HCT116 (cell line): Measurements from ENCODE around the gene CTIF. TPM values are rescaled to one million over a fixed set of nuclear protein-coding genes. Genes with fewer than 3 reads are reported as not detected.

Experiments used
- ATAC-seq: fragments of 200-7000 bp; cut with Tn5 transposase; 2 replicates; pipeline ENCODE4 v1.9.1; 2020; ENCODE audit warnings: mild to moderate bottlenecking, moderate library complexity
- BruUV-seq: library from RNA; stranded (reverse); fragments of 400-500 nt; replicated peaks from 2 replicates; lab custom pipeline; 2021; lab: Mats Ljungman, UMichigan
- CTCF ChIA-PET: fragments of 300-600 bp; sonication (Branson Sonifier 250); formaldehyde crosslinking; loops from one replicate; lab custom pipeline; 2021; ENCODE audit warnings: antibody characterized with exemption; lab: Charles Lee
- POLR2A ChIA-PET: fragments of 300-600, 350-600 bp; sonication (Branson Sonifier 250); formaldehyde crosslinking; loops from one replicate; lab custom pipeline; 2021; ENCODE audit warnings: antibody characterized with exemption; lab: Charles Lee
- RAD21 ChIA-PET, 2 experiments: fragments of 300-600 bp; sonication (Branson Sonifier 250); formaldehyde crosslinking; loops; one replicate each; lab custom pipeline; 2023; ENCODE audit warnings: low total read pairs in 2 of 2; ENCODE audit not compliant: uncharacterized antibody in 2 of 2, unreplicated experiment in 2 of 2, low non-redundant PET in 1 of 2; lab: Charles Lee
- DNase-seq: peaks from one replicate; pipeline ENCODE4 v3.0.0-alpha.2; 2010; ENCODE audit warnings: low read depth, low spot score
- H2AFZ ChIP-seq: fragments of 200-600 bp; shearing (Covaris generic), sonication (generic); 2 replicates; pipeline ENCODE4 v1.6.1; 2017; ENCODE audit warnings: low read depth, mixed run types, mixed read lengths, antibody characterized with exemption, low read length; ENCODE audit not compliant: poor library complexity, severe bottlenecking
- H3K27ac ChIP-seq: 2 replicates; pipeline ENCODE4 v1.5.1; 2012; ENCODE audit warnings: low read depth, low read length
- H3K27me3 ChIP-seq: fragments of 200-600 bp; sonication (generic); 2 replicates; pipeline ENCODE4 v1.6.1; 2016; ENCODE audit warnings: mixed run types, low read length, mixed read lengths; ENCODE audit not compliant: insufficient read depth
- H3K36me3 ChIP-seq, 2 experiments: fragments of 200-500 bp in 1 of 2; fragments of 200-600 bp in 1 of 2; sonication (Bioruptor generic) in 1 of 2; sonication (generic) in 1 of 2; 2 replicates each; pipeline versions ENCODE4 v1.5.1 to v1.6.1; 2014 to 2016; ENCODE audit warnings: low read length in 2 of 2, inconsistent platforms in 1 of 2, mixed read lengths in 1 of 2, mixed run types in 1 of 2; ENCODE audit not compliant: insufficient read depth in 2 of 2, control insufficient read depth in 1 of 2
- H3K4me1 ChIP-seq, 2 experiments: fragments of 200-600 bp in 1 of 2; sonication (generic) in 1 of 2; 2 replicates each; pipeline versions ENCODE4 v1.5.1 to v1.6.1; 2012 to 2017; ENCODE audit warnings: low read length in 2 of 2, inconsistent platforms in 1 of 2, mild to moderate bottlenecking in 1 of 2, mixed read lengths in 1 of 2, mixed run types in 1 of 2, moderate library complexity in 1 of 2; ENCODE audit not compliant: insufficient read depth in 2 of 2, control insufficient read depth in 1 of 2
- H3K4me2 ChIP-seq: fragments of 200-600 bp; sonication (generic); 2 replicates; pipeline ENCODE4 v1.6.1; 2017; ENCODE audit warnings: mixed run types, low read length, mixed read lengths
- H3K4me3 ChIP-seq, 2 experiments: fragments of 200-600 bp in 1 of 2; sonication (generic) in 1 of 2; replicated peaks in 1 of 2; 2 replicates each; pipeline ENCODE4 v1.5.1; 2011 to 2016; ENCODE audit warnings: low read length in 2 of 2, control low read depth in 1 of 2, low read depth in 1 of 2, mild to moderate bottlenecking in 1 of 2, mixed read lengths in 1 of 2, mixed run types in 1 of 2
- H3K79me2 ChIP-seq: fragments of 200-600 bp; sonication (generic); 2 replicates; pipeline ENCODE4 v1.6.1; 2017; ENCODE audit warnings: mild to moderate bottlenecking, mixed run types, low read length, moderate library complexity, mixed read lengths; ENCODE audit not compliant: insufficient read depth
- H3K9ac ChIP-seq: fragments of 200-600 bp; sonication (generic); 2 replicates; pipeline ENCODE4 v1.6.1; 2016; ENCODE audit warnings: low read length, mixed read lengths
- H3K9me2 ChIP-seq: fragments of 200-600 bp; sonication (generic), shearing (Covaris generic); 2 replicates; pipeline ENCODE4 v1.6.1; 2017; ENCODE audit warnings: mixed run types, mild to moderate bottlenecking, moderate library complexity; ENCODE audit not compliant: insufficient read depth
- H3K9me3 ChIP-seq, 2 experiments: fragments of 200-500 bp in 1 of 2; fragments of 200-600 bp in 1 of 2; sonication (Bioruptor generic) in 1 of 2; sonication (generic) in 1 of 2; 2 replicates each; pipeline ENCODE4 v1.6.1; 2014 to 2017; ENCODE audit warnings: low read length in 2 of 2, mixed read lengths in 2 of 2, inconsistent platforms in 1 of 2, low read depth in 1 of 2, mild to moderate bottlenecking in 1 of 2, mixed run types in 1 of 2, moderate library complexity in 1 of 2; ENCODE audit not compliant: control insufficient read depth in 1 of 2, insufficient read depth in 1 of 2
- H4K20me1 ChIP-seq: fragments of 200-600 bp; sonication (generic), shearing (Covaris generic); 2 replicates; pipeline ENCODE4 v1.6.1; 2017; ENCODE audit warnings: mixed run types, mild to moderate bottlenecking, moderate library complexity; ENCODE audit not compliant: insufficient read depth
- ATF3 ChIP-seq: IDR thresholded peaks from 2 replicates; pipeline ENCODE4 v1.6.1; 2012
- CEBPB ChIP-seq: IDR thresholded peaks from 2 replicates; pipeline ENCODE4 v1.6.1; 2012; ENCODE audit warnings: low read depth
- EGR1 ChIP-seq: IDR thresholded peaks from 2 replicates; pipeline ENCODE4 v1.6.1; 2012; ENCODE audit warnings: low read depth
- EZH2 ChIP-seq: fragments of 200-600 bp; sonication (generic); IDR thresholded peaks from 2 replicates; pipeline ENCODE4 v1.6.1; 2017; ENCODE audit warnings: antibody characterized with exemption, mixed run types
- FOSL1 ChIP-seq: IDR thresholded peaks from 2 replicates; pipeline ENCODE4 v1.6.1; 2012; ENCODE audit warnings: low read depth
- JUND ChIP-seq: IDR thresholded peaks from 2 replicates; pipeline ENCODE4 v1.6.1; 2012
- POLR2A ChIP-seq: IDR thresholded peaks from 2 replicates; pipeline ENCODE4 v1.7.0; 2011; ENCODE audit warnings: borderline replicate concordance; ENCODE audit not compliant: insufficient read depth, insufficient read length; ENCODE audit errors: extremely low read depth
- POLR2AphosphoS5 ChIP-seq: IDR thresholded peaks from 2 replicates; pipeline ENCODE4 v1.6.1; 2011; ENCODE audit warnings: mild to moderate bottlenecking, low read depth, low read length, moderate library complexity
- RAD21 ChIP-seq: IDR thresholded peaks from 2 replicates; pipeline ENCODE4 v1.6.1; 2012; ENCODE audit warnings: low read depth, mild to moderate bottlenecking
- REST ChIP-seq: IDR thresholded peaks from 2 replicates; pipeline ENCODE4 v1.6.1; 2012; ENCODE audit warnings: low read depth
- SIN3A ChIP-seq: IDR thresholded peaks from 2 replicates; pipeline ENCODE4 v1.6.1; 2012; ENCODE audit warnings: low read depth
- SP1 ChIP-seq: IDR thresholded peaks from 2 replicates; pipeline ENCODE4 v1.6.1; 2012; ENCODE audit warnings: low read depth
- TCF7L2 ChIP-seq: IDR thresholded peaks from 2 replicates; pipeline ENCODE4 v1.7.0; 2011; ENCODE audit warnings: borderline replicate concordance, inconsistent platforms; ENCODE audit not compliant: insufficient read depth, insufficient read length; ENCODE audit errors: extremely low read depth
- ZFX ChIP-seq: fragments of 450-650 bp; IDR thresholded peaks from 2 replicates; pipeline ENCODE4 v1.6.1; 2017
- intact Hi-C: fragments of 100-400 bp; cut with micrococcal nuclease; formaldehyde crosslinking; loops from 2 replicates; pipeline ENCODE4 v1.10.0; 2022
- total RNA-seq: library from RNA; stranded (reverse); gene quantifications from one replicate; pipeline ENCODE4 v1.2.1, GENCODE V29; 2021; ENCODE audit not compliant: unreplicated experiment
- TF ChIP-seq, protein P1 (sequence below): IDR thresholded peaks from 2 replicates; pipeline ENCODE4 v1.6.1; 2012

The CTIF gene
- total RNA-seq, 1 experiment from 2014 or later: 19.7 TPM

DNA sequence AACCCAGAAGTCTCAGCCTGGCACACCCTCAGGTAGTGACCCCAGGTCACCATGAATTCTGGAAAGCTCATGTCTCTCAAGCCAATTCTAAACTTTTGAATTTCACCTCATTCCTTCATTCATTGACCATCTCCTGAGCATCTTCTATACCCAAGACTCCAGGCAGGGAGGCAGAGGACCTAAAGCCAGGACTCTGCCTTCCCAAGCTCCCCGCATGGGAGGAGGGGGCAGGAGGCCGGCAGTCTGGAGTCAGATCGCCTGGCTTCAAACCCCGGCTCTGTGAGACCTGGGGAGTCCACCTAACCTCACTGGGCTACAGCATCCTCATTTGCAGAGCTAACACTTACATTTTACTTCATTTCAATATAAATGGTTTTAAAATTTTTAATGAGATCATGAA lies 352.9 kb downstream of the CTIF start:
- ChIA-PET CTCF (no interaction called here), POLR2A (no interaction called here), RAD21 (no interaction called here)
- H4K20me1 ChIP-seq: no peaks in the 10 kb centered on the region
- no peaks in the 10 kb centered on the region for H3K9me2 ChIP-seq
- H3K4me2 ChIP-seq: no peak overlapping the region
- DNase-seq (no peak), ATAC-seq (no peak)
- BruUV-seq: no TSS peak
- no peak overlapping the region for H3K27ac ChIP-seq
- peaks cover 7 to 16% of the 10 kb centered on the region in 2 experiments; a peak in 3 of 4 replicates for H3K4me1 ChIP-seq
- no peak overlapping the region for H3K4me3 ChIP-seq
- no peaks in the 10 kb centered on the region for H3K27me3 ChIP-seq
- H3K36me3 ChIP-seq: no peaks in the 10 kb centered on the region
- intact Hi-C loops: no loop called here
- no peak for TF ChIP-seq POLR2AphosphoS5
- no peak for TF ChIP-seq SP1
- no peak for TF ChIP-seq POLR2A
- TF ChIP-seq, protein P1, sequence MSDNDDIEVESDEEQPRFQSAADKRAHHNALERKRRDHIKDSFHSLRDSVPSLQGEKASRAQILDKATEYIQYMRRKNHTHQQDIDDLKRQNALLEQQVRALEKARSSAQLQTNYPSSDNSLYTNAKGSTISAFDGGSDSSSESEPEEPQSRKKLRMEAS: no peak
- no peak for TF ChIP-seq EZH2
- no peak for TF ChIP-seq JUND
- TF ChIP-seq EGR1: no peak
- TF ChIP-seq CEBPB: no peak
- TF ChIP-seq FOSL1: no peak
- no peak for TF ChIP-seq ZFX
- TF ChIP-seq RAD21: no peak
- no peak for TF ChIP-seq TCF7L2
- no peak for TF ChIP-seq SIN3A
- TF ChIP-seq REST: no peak
- TF ChIP-seq ATF3: no peak
- TF ChIP-seq, all 23 proteins: peak for 0
- Histone ChIP-seq H3K9me3 (no peaks in the 10 kb centered on the region), H2AFZ (no peak overlapping the region), H3K79me2 (no peaks in the 10 kb centered on the region), H3K9ac (no peak overlapping the region)
